ENCODE results near the gene FRZB.

The FRZB gene, protein sequence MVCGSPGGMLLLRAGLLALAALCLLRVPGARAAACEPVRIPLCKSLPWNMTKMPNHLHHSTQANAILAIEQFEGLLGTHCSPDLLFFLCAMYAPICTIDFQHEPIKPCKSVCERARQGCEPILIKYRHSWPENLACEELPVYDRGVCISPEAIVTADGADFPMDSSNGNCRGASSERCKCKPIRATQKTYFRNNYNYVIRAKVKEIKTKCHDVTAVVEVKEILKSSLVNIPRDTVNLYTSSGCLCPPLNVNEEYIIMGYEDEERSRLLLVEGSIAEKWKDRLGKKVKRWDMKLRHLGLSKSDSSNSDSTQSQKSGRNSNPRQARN

DNA sequence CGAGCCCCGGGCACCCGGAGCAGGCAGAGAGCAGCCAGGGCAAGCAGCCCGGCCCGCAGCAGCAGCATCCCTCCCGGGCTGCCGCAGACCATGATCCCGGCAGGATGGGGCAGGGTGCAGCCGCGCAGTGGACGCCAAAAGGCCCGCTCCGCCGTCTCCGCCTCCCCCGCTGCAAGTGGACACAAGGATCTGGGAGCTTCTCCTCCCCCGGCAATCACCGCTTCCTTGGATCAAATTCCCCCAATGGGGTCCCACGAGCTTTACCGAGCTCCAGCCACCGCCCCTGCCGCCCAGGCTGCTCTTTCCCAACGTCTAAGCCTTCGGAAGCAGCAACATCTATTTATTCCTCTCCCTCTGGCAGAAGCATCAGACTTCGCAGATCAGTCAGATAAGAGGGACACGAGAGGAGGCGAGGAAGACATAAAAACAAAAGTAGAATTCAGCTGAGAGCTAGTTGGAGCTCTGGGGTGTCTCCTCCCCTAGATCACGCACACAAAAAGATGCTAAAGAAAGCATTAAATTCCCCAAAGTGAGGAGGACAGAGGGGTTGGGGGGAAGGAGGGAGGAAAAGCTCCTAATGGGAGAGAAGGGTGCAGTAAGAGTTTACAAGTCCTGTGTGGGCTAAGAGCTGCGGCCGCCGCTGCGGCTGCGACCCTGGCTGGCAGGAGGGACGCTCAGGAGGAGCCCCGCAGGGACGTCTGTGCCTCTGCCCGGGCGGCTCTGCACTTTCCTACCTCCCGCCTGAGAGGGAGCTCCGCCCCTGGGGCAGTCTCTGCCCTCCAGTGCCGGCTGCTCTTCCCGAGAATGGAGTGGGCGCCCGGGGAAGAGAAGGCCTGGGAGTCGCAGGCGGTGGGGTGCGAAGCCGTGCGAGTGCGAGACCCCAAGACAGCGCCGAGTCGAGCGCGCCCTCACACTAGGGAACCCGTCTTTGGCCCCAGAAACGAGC is at the start of gene FRZB:
Gene FRZB, minus strand, starts transcription at position 177 of the 946 bp plus-strand sequence. Its CDS starts 85 bp downstream, at position 92.
- intact Hi-C loops (cut with DNase I; ENCODE audit: low total_unique reads) = no loop called here
- Histone ChIP-seq H3K9me3 (no peaks in the 10 kb centered on the region), H3K4me3 (peak within 1 kb of the TSS; percentile 60 to 63), H3K36me3 (no peaks in the 10 kb centered on the region), H3K27me3 (no peaks in the 10 kb centered on the region), H3K4me1 (peaks cover 0 to 41% (median 22%) of the 10 kb centered on the region in 4 donors), H3K27ac (peak within 1 kb of the TSS; percentile 84 to 85)
- peak; percentile 81 to 90 for DNase-seq
- TF ChIP-seq, protein P1, sequence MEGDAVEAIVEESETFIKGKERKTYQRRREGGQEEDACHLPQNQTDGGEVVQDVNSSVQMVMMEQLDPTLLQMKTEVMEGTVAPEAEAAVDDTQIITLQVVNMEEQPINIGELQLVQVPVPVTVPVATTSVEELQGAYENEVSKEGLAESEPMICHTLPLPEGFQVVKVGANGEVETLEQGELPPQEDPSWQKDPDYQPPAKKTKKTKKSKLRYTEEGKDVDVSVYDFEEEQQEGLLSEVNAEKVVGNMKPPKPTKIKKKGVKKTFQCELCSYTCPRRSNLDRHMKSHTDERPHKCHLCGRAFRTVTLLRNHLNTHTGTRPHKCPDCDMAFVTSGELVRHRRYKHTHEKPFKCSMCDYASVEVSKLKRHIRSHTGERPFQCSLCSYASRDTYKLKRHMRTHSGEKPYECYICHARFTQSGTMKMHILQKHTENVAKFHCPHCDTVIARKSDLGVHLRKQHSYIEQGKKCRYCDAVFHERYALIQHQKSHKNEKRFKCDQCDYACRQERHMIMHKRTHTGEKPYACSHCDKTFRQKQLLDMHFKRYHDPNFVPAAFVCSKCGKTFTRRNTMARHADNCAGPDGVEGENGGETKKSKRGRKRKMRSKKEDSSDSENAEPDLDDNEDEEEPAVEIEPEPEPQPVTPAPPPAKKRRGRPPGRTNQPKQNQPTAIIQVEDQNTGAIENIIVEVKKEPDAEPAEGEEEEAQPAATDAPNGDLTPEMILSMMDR (IDR thresholded peaks at IDR 0.05) = no peak

DNA sequence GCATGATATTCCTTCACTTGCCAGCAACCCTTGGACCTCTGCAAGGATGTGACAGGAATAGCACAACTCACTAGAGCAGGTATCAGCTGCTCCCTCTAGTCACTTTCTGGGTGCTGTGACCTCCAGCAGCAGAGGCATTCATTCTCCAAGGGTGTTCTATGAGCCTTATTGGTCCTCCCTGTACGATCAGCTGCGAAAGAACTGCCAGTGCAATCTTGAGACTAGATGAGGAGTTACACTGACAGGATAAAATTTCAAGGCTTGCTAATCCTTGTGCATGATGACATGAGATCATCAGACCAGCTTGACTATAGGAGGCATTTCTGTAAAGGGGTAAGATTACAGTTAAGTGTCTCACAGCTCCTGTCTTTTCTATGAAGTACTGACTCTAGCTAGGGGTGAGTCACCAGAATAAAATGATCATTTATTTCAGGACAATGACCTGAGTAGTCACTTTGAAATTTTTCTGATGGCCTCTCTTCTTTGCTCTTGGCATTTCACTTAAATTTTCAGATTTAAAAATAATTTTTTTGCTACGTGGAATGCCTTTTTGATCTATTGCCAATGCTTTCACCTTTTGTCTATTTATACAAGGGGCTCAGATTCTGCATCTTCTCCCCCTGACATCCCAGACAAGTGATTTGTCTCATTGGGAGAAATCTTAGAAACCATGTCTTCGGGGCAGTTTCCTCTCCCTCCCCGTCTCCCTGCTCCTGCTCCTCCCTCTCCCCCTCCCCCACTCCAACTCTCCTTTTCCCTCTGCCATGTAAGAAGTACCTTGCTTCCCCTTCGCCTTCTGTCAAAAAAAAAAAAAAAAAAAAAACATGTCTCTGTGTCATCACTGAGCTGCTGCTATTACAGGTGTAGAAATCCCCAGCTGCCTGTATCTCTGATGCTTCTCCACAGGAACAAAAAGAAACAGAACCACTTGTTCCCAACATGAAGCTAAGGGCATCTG is 49.2 kb upstream of the FRZB start:
- H3K4me3 ChIP-seq = no peak overlapping the region
- H3K4me1 ChIP-seq = peaks cover 0 to 55% (median 4%) of the 10 kb centered on the region in 4 donors
- H3K27ac ChIP-seq = no peak overlapping the region
- no peak for DNase-seq
- intact Hi-C loops (cut with DNase I; ENCODE audit: low total_unique reads) = no loop called here
- H3K9me3 ChIP-seq = no peaks in the 10 kb centered on the region
- TF ChIP-seq, protein P1 (IDR thresholded peaks at IDR 0.05) = no peak
- H3K36me3 ChIP-seq = peaks cover 16 to 40% (median 31%) of the 10 kb centered on the region in 3 donors
- no peaks in the 10 kb centered on the region for H3K27me3 ChIP-seq

DNA sequence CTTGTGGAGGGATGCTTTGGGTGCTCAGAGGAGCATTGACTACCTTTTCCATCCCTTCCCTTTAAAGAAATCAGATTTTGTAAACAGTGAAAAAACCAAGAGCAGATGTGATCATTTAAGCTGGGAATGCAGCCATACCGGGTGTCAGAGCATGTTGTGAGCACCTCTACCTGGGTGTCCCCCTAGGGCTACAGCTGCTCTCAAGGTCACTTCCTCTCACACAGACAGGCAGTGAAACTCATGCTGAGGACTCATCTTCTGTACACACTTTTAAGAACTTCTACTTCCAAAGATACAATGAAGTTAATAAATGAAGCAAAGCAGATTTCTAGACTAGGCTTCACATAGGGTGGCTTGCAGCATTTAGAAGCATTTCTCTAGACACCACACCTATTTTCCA is 48.4 kb upstream of the FRZB start:
- TF ChIP-seq, protein P1 (IDR thresholded peaks at IDR 0.05) = no peak
- Histone ChIP-seq H3K4me3 (no peak overlapping the region), H3K27ac (no peak overlapping the region), H3K9me3 (no peaks in the 10 kb centered on the region), H3K36me3 (peaks cover 21 to 38% (median 37%) of the 10 kb centered on the region in 3 donors), H3K27me3 (no peaks in the 10 kb centered on the region), H3K4me1 (peaks cover 0 to 55% (median 4%) of the 10 kb centered on the region in 4 donors)
- intact Hi-C loops (cut with DNase I; ENCODE audit: low total_unique reads) = no loop called here
- DNase-seq = no peak

DNA sequence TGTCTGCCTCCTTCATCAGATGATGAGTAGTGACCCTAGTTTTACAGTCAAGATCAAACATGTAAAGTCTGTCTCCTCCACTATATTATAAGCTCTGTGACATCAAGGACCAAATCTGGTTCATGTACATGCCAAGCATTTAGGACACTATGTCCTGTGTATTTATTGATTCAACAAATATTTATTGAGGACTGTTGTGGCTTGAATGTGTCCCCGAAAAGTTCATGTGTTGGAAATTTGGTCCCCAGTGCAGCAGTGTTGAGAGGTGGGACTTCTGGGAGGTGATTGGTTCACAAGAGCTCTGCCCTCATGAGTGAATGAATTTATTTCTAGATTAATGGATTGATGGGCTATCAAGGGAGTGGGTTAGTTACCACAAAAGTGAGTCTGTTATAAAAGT is 46.6 kb upstream of the FRZB start:
- no peaks in the 10 kb centered on the region for H3K9me3 ChIP-seq
- TF ChIP-seq, protein P1 (IDR thresholded peaks at IDR 0.05) = no peak
- H3K36me3 ChIP-seq = peaks cover 29 to 37% (median 37%) of the 10 kb centered on the region in 3 donors
- intact Hi-C loops (cut with DNase I; ENCODE audit: low total_unique reads) = no loop called here
- no peak overlapping the region for H3K27ac ChIP-seq
- H3K4me1 ChIP-seq = peaks cover 0 to 49% (median 4%) of the 10 kb centered on the region in 4 donors
- DNase-seq = no peak
- no peaks in the 10 kb centered on the region for H3K27me3 ChIP-seq
- H3K4me3 ChIP-seq = no peak overlapping the region

DNA sequence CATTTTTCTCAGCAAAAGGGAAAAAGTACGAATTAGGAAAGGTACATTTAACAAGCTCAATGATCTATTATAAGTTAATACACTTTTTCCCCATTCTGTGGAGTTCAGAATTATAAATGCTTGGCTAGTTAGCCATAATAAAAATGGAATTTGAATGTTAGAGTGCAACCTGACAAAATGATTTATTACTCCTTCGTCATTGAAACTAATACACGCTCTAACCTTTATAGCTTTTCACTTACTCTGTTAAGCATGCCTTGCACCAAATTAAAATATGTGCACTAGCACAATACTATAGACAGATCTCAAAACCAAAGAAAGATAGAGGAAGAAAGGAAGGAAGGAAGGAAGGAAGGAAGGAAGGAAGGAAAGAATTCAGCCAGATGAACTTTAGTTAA is 46.1 kb upstream of the FRZB start:
- Histone ChIP-seq H3K4me3 (no peak overlapping the region), H3K27me3 (no peaks in the 10 kb centered on the region), H3K36me3 (peaks cover 29 to 37% (median 37%) of the 10 kb centered on the region in 3 donors), H3K27ac (no peak overlapping the region), H3K9me3 (no peaks in the 10 kb centered on the region), H3K4me1 (peaks cover 0 to 43% (median 4%) of the 10 kb centered on the region in 4 donors)
- no peak for DNase-seq
- intact Hi-C loops (cut with DNase I; ENCODE audit: low total_unique reads) = no loop called here
- TF ChIP-seq, protein P1 (IDR thresholded peaks at IDR 0.05) = no peak
